Activated CD8-positive, alpha-beta memory T cell treated with anti-CD3 and anti-CD28 coated beads, Interleukin-2, amount 50 U/mL, for 48 hours (primary cell): ENCODE results near the gene LFNG.

ENCODE experiments used
- DNase-seq: peaks from one replicate; pipeline ENCODE4 v3.0.0-alpha.2; 2020

Gene LFNG

GRCh38 chr7:2487586-2488271, 31.8 kb upstream of the LFNG start:
- DNase-seq = no peak

DNA sequence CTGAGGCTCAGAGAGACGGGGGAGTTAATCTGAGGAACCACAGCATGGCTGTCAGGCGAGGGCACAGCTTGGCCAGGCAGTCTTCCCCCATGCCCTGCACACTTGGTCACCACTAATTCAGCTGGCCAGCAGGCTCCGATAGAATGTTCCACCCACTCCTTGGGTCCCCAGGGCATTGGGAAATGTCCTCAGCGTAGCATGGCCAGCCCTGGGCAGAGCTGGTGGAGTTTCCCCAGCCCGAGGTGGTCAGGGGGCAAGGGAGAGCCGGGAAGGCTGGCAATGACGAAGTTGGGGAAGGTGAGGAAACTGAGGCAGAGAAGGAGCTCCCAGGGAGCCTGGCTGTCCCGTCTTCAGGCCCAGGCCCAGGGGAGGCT, 31.3 kb upstream of the LFNG start:
- no peak for DNase-seq

DNA sequence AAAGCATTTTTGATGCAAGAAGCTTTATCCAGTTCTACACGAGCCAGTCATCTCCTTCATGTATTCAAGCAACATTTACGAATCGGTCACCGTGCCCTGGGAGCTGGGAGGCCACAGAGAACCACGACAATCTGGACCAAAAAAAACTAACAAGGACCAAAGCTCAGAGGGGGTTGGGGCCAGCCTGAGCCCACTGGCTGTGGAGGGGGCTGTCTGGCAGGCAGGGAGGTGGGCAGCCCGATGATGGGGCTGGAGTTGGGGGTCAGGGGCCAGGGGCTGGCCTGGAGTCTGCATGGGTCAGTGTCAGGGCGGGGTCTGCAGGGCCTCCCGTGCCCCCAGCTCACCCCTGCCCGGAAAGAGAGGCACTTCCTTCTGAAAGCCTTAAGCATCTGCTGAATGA, 30.9 kb upstream of the LFNG start:
- DNase-seq = no peak

DNA sequence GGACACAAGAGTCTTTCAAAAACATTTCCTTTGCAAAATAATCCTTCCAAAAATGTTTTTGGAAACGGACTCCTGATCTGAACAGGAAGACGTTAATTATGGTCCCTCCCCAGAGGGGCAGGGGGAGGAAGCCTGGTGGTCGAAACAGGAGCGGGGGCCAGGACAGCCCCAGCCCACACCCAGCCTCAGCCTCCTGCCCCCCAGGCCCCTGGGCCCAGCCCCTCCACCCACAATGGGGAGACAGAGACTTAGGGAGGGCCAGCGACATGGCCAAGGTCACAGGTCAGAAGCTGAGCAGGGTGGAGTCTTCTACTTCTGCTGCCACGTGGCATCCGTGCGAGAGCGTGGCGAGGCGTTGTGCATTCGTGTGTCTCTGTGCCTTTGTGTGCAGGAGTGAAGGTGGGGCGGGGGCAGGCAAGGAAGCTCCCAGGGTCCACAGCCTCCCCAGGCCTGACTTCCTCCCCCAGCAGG, 29.4 kb upstream of the LFNG start:
- DNase-seq = no peak

DNA sequence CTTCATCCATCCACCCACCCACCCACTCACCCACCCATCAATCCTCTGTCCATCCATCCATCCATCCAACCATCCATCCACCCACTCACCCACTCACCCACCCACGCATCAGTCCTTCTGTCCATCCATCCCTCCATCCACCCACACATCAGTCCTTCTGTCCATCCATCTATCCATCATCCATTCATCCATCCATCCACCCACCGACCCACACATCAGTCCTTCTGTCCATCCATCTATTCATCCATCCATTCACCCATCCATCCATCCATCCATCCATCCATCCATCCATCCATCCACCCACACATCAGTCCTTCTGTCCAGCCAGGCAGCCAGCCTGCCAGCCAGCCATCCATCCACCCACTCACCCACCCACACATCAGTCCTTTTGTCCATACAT, 27.5 kb upstream of the LFNG start:
- DNase-seq = no peak

DNA sequence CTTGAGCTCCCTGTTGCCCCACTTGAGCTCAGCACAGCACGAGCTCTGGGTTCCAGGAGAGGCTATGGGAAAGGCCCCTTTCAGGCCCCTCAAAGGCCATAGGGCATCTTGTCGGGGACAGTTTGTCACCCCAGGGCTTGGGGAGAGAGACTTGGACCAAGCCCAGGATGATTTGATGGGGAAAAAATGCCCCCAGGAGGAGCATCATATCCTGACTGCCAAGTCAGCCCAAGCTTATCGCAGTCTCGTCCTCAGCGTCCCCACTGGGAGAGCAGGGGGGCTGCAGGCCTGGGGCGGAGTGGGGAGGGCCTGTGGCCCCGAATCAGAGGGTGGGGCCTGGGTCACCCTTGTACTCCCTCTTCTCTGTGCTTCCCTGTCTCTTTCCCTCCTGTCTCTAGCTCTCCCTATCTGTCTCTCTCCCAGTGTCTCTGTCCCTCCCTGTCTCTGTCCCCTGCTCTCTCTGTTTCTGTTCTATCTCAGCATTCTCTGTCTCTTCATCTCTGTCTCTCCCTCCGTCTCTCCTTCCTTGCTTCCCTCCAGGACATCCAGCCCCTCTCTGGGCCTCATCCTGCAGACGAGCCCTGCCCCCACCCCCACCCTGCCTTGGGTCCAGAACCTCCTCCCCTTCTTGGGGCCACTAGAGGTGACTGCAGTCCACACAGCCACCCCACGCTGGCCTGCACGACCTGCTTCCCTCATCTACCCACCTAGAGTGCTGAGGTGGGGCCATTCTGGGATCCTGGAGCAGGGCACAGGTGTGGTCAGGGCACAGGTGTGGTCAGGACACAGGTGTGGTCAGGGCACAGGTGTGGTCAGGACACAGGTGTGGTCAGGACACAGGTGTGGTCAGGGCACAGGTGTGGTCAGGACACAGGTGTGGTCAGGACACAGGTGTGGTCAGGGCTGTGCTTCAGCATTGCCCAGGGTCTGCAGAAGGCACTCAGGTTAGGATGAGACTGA, 26.1 kb upstream of the LFNG start:
- no peak for DNase-seq

GRCh38 chr7:2494191-2495130, 25.1 kb upstream of the LFNG start:
- DNase-seq = no peak

DNA sequence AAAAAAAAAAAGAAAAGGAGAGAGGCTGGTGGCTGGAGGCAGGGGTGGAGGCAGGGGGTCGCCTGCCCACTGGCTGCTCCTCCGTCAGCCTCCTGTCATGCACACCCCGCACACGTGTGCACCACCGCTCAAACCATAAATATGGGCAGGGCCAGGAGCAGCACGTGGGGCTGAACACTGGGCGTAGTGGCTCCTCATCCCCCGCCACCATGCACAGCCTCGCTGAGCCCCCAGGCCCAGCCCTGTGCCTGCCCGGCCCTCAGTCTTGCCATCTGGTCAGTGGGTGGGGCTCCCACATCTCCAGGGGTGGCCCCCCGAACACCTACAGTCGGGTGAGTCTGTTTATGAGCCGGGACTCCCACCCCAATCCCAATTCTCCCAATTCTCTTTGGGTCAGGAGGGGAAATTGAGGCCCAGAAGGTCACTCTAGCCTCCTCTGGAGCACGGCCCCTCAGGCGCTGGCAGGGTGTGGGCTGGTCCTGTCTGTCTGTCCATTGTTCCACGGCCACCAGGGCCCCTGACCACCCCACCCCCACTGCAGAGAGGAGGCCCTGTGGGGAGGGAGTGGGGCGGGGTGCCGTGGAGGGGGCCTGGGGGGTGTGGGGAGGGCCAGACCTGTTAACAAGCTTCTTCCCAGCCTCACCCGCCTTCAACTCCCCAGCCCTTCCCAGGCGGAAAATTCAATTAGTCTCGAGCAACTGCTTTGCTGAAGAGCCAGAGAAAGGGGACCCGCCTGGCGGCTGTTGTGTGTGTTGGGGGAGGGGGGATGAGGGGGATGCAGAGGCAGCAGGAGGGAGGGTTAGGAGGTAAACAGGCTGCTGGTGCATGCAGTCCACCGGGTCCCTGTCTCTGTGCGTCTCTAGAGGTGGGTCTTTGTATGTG, 23.9 kb upstream of the LFNG start:
- no peak for DNase-seq

DNA sequence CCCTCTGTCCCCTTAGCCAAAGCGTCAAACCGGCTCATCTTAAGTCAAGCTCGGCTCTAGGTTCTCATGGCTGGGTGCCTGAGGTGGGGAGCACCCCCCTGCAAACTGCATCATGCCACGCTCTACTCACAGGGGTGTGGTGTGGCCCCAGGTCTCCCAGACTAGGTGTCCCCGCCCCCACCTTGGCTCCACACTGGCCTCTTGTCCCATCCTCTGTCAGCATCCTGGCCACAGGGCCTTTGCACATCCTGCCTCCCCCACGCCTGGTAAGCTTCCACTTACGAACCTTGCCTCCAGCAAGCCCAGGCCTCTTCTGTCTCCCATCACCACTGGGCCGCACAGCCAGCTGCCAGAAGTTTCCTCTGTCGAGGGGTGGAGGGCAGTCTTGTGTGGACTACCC, 23.2 kb upstream of the LFNG start:
- no peak for DNase-seq

GRCh38 chr7:2497065-2497464, 22.5 kb upstream of the LFNG start:
- DNase-seq = no peak

- DNase-seq = no peak
Measured at GRCh38 chr7:2497500-2498336, 21.9 kb upstream of the LFNG start.

DNA sequence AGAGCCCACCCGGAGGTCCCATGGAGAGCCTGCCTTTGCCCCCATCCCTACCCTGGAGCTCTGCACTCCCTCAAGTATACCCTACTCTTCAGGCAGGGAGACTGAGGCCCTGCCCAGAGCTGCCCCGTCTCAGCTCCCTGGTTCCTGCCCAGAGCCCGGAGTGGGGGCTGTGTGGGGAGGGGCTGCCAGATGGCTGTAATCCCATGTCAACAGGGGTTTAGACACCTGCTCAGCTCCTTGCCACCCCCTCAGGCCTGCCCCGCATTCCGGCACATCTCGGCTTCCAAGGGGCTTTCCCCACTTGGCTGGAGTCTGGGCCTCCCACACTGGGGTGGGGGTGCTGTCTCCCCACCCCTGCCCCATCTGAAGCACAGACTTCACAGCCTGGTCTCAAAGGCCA, 20.9 kb upstream of the LFNG start:
- DNase-seq = no peak

- no peak for DNase-seq
Measured at GRCh38 chr7:2499181-2499580, 20.4 kb upstream of the LFNG start.

DNA sequence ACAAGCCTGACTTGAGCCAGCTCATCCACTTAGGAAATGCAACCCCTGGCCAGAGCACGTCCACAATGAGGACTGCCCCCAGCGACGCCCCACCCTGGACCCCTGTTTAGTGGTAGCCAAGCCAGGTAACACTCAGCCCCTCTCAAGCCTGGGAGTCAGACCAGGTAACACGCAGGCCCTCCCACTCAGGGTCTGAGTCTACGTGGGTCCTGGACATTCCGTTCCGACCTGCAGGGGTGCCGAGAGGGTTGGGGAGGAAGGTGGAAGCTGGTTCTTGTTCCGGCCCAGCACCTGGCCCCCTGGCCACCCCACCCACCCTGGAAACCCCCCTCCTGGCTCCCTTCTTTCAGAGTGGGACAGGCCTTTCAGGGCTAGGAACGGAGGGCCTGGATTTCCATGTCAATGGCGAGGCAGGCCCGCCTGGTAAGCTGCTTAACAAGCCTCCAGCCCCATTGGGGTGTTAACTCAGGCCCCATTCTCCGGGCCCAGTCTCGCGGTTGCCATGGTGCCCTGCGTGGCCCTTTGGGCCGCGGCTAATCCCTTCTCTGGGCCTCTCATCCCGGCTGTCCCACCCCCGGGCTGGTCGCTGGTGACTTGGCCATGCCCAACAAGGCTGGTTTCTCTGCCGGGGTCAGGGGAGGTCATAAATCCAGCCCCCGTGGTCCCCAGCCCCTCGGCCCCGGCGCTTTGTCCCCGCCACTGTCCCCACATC, 19.7 kb upstream of the LFNG start:
- no peak for DNase-seq

DNA sequence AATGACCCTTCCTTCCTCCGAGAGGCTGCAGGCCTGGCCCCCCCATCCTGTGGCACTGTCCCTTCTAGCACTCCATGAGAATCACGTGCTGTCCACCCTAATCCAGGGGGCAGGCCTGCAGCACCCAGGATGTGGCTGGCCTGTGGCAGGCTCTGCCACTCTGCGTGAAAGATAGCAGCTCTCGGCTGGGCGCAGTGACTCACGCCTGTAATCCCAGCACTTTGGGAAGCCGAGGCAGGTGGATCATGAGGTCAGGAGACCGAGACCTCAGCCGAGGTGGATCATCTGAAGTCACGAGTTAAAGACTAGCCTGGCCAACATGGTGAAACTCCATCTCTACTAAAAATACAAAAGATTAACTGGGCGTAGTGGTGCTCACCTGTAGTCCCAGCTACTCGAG, 18.9 kb upstream of the LFNG start:
- no peak for DNase-seq

DNA sequence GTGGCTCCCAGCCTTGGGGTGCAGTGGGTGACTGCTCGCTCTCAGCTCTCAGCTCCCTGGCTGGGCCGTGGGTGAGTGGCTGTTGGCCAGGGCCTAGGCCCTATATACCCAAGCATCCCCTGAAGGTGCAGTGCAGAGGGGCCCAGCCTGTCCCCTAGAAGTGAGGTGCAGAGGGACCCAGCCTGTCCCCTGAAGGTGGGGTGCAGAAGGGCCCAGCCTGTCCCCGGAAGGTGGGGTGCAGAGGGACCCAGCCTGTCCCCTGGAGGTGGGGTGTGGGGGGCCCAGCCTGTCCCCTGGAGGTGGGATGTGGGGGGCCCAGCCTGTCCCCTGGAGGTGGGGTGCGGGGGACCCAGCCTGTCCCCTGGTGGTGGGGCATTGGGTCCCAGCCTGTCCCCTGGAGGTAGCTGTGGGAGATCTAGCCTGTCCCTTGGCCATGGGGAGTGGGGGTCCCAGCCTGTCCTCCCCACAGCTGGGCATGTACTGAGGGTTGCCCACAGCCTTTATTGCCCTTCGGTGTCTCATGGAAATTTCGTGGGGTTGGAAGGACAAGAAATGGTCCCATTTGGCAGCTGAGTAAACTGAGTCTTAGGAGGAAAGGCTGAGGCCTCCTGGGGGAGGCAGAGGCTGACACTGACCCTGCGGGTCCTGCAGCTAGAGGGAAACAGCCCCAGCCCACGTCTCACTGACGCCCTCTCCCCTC, 17.5 kb upstream of the LFNG start:
- no peak for DNase-seq

DNA sequence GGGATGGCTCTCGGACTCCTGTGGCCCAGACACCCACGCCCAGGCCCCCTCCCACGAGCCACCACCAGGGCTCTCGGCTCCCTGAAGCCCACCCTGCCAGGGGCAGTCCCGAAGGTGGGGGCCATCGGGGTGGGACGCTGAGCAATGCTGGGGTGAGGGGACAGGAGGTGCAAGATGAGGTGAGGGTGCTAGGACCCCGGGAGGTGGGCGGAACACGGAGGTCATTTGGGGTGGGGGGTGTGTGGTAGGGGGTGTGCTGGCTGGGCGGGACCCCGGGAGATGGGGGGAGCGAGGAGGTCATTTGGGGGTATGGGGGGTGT, 17.0 kb upstream of the LFNG start:
- no peak for DNase-seq

- no peak for DNase-seq
Measured at GRCh38 chr7:2503056-2503941, 16.3 kb upstream of the LFNG start.
